Smooth muscle cell of the coronary artery (primary cell): Measurements from ENCODE around the gene OVCH1. TPM values are rescaled to one million over a fixed set of nuclear protein-coding genes. Genes with fewer than 3 reads are reported as not detected.

Experiments used
- total RNA-seq: library from RNA; depleted of rRNA; stranded (reverse); fragments of >200 nt; gene quantifications from 2 replicates; pipeline ENCODE4 v1.2.3, GENCODE V29; 2014; ENCODE audit warnings: low replicate concordance

The OVCH1 gene, protein sequence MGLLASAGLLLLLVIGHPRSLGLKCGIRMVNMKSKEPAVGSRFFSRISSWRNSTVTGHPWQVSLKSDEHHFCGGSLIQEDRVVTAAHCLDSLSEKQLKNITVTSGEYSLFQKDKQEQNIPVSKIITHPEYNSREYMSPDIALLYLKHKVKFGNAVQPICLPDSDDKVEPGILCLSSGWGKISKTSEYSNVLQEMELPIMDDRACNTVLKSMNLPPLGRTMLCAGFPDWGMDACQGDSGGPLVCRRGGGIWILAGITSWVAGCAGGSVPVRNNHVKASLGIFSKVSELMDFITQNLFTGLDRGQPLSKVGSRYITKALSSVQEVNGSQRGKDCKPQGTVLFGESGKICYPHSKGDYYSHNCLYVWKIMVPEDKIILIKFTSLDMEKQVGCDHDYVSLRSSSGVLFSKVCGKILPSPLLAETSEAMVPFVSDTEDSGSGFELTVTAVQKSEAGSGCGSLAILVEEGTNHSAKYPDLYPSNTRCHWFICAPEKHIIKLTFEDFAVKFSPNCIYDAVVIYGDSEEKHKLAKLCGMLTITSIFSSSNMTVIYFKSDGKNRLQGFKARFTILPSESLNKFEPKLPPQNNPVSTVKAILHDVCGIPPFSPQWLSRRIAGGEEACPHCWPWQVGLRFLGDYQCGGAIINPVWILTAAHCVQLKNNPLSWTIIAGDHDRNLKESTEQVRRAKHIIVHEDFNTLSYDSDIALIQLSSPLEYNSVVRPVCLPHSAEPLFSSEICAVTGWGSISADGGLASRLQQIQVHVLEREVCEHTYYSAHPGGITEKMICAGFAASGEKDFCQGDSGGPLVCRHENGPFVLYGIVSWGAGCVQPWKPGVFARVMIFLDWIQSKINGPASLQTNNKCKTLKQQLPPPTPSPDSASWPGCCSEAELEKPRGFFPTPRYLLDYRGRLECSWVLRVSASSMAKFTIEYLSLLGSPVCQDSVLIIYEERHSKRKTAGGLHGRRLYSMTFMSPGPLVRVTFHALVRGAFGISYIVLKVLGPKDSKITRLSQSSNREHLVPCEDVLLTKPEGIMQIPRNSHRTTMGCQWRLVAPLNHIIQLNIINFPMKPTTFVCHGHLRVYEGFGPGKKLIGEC
- total RNA-seq, result 0.70 TPM in 1 of 2 replicates, not detected in the other

GRCh38 chr12:29497588-29497987, at the start of gene OVCH1:
OVCH1 (minus strand) TSS chr12:29497686; CDS start chr12:29497686, 0 bp downstream.

DNA sequence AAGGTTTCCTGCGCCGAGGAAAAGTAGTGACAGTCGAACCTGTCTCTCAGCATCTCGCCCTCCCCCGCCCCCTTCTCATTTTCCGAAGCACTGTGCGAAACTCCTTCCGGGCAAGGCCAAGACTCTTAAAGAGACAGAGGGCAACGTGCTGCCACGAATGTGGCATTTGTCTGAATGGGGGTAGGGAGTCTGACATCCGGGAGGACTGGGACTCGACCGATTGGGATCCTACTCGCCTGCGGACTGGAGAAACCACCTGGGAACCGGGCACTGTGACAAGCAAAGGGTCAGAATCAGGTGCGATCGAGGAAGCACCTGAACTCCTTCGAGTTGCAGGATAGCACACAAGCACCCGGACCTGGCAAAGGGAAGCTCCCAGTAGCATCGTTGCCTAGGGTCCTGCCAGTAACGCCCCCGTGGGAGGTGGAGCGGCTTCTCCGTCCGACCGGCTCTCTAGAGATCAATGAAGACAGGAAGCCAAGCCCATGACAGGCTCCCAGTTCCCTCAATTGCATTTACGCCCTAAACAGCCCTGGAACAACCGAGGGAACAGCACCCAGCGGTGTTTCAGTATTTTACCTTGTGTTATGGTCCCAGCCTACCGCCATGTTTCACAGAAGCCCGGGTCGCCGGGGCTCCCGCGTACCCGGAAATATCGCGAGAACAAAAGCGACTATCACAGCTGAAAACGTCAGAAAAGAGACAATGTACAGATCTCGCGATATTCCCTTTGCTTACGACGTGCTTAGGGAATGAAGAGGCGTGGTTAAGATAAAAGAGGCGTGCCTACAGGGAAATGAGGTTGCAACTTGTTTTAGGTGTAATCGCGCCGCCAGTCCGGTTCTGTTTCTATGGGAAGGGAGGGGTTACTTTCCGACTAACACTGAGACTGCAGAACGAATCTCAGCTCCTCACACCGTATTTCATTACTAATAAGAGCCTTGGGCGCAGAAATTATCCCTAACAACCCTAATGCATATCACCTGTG, 116.7 kb downstream of the OVCH1 start, which contains the start of gene ERGIC2:
ERGIC2 (minus strand) TSS at position 637 of the 988 bp plus-strand sequence. CDS start 9,539 bp downstream, outside the sequence.

Other genes with a start within 250 kb of the OVCH1 start
- 41.4 and 51.1 TPM in 2 replicates for gene ERGIC2, start 116.5 kb downstream of the OVCH1 start, total RNA-seq